ENCODE measurements around the gene KHSRP.

GRCh38 chr19:6381030-6381750, 43.4 kb downstream of the KHSRP start:
- TF ChIP-seq CTCF (IDR thresholded peaks at IDR 0.05) (no peak), POLR2A (IDR thresholded peaks at IDR 0.05) (no peak), EP300 (IDR thresholded peaks at IDR 0.05; ENCODE audit: low read depth) (no peak)
